K562 (cell line): ENCODE measurements around the gene CABP4. TPM values are rescaled to one million over a fixed set of nuclear protein-coding genes. Genes with fewer than 3 reads are reported as not detected.

Source experiments
- ATAC-seq: fragments of 200-7000 bp; cut with Tn5 transposase; 3 replicates; pipeline ENCODE4 v1.9.1; 2020; ENCODE audit warnings: moderate library complexity
- BruUV-seq: library from RNA; stranded (reverse); fragments of 400-500 nt; replicated peaks from 2 replicates; lab custom pipeline; 2021; lab: Mats Ljungman, UMichigan
- CTCF ChIA-PET: fragments of 300-600 bp; formaldehyde crosslinking; extraction: SDS; loops from one replicate; lab custom pipeline; 2021; ENCODE audit warnings: low intra/inter-chr PET ratio; lab: Yijun Ruan, JAX
- POLR2A ChIA-PET: fragments of 300-600, 350-650 bp; sonication (Branson Sonifier 250); formaldehyde crosslinking; extraction: SDS; loops from one replicate; lab custom pipeline; 2021; ENCODE audit warnings: antibody characterized with exemption, inconsistent platforms; lab: Yijun Ruan, JAX
- DNase-seq, 4 experiments: peaks; one replicate each; pipeline versions ENCODE4 v3.0.0 to v3.0.0-alpha.2; 2011 to 2018; ENCODE audit warnings: low spot score in 3 of 4, mixed read lengths in 3 of 4; ENCODE audit errors: extremely low read depth in 1 of 4
- FAIRE-seq: peaks from 2 replicates; lab custom pipeline; 2011; peaks lifted over from hg19 to GRCh38; lab: Jason Lieb, UNC
- H2AFZ ChIP-seq: 2 replicates; pipeline ENCODE4 v1.6.0; 2011; ENCODE audit warnings: low read depth, low read length, control low read depth, inconsistent platforms
- H3K27ac ChIP-seq: fragments of 200-600 bp; 3 replicates; pipeline ENCODE4 v1.8.0; 2011; ENCODE audit warnings: low read depth, mild to moderate bottlenecking, control low read depth, inconsistent platforms, low read length, moderate library complexity, mixed read lengths; ENCODE audit errors: extremely low read depth
- H3K27me3 ChIP-seq, 2 experiments: fragments of 300-600 bp in 1 of 2; 2 replicates in 1 of 2; 3 replicates in 1 of 2; pipeline versions ENCODE4 v1.6.0 to v1.8.0; 2011; ENCODE audit warnings: inconsistent platforms in 2 of 2, low read length in 2 of 2, mild to moderate bottlenecking in 1 of 2, mixed read lengths in 1 of 2, moderate library complexity in 1 of 2; ENCODE audit not compliant: control insufficient read depth in 2 of 2, insufficient read depth in 2 of 2
- H3K36me3 ChIP-seq: fragments of 300-600 bp; 3 replicates; pipeline ENCODE4 v1.8.0; 2011; ENCODE audit warnings: mild to moderate bottlenecking, low read length, inconsistent platforms; ENCODE audit not compliant: control insufficient read depth, insufficient read depth
- H3K4me1 ChIP-seq, 2 experiments: fragments of 200-600 bp in 1 of 2; replicated peaks in 1 of 2; 2 replicates in 1 of 2; 3 replicates in 1 of 2; pipeline versions ENCODE4 v1.5.1 to v1.8.0; 2011; ENCODE audit warnings: inconsistent platforms in 2 of 2, low read length in 2 of 2, mild to moderate bottlenecking in 1 of 2, mixed read lengths in 1 of 2, moderate library complexity in 1 of 2; ENCODE audit not compliant: control insufficient read depth in 2 of 2, insufficient read depth in 2 of 2
- H3K4me2 ChIP-seq: 2 replicates; pipeline ENCODE4 v1.6.1; 2011; ENCODE audit warnings: low read length, control low read depth, inconsistent platforms, mixed read lengths; ENCODE audit not compliant: insufficient read depth
- H3K4me3 ChIP-seq: fragments of 200-600 bp; sonication (generic), shearing (Covaris generic); 2 replicates; pipeline ENCODE4 v1.5.1; 2016; ENCODE audit warnings: control low read depth, inconsistent platforms
- H3K79me2 ChIP-seq: fragments of 200-600 bp; 3 replicates; pipeline ENCODE4 v1.8.0; 2011; ENCODE audit warnings: low read length, inconsistent platforms; ENCODE audit not compliant: control insufficient read depth, insufficient read depth
- H3K9ac ChIP-seq, 2 experiments: 2 replicates each; pipeline versions ENCODE4 v1.6.0 to v1.6.1; 2011; ENCODE audit warnings: low read depth in 2 of 2, low read length in 2 of 2, control low read depth in 1 of 2, inconsistent platforms in 1 of 2, mild to moderate bottlenecking in 1 of 2, mixed read lengths in 1 of 2; ENCODE audit not compliant: insufficient read depth in 1 of 2
- H3K9me1 ChIP-seq: one replicate; pipeline ENCODE4 v1.6.0; 2011; ENCODE audit warnings: inconsistent platforms, mild to moderate bottlenecking, low read length, moderate library complexity; ENCODE audit not compliant: control insufficient read depth, insufficient read depth
- H3K9me3 ChIP-seq: replicated peaks from 2 replicates; pipeline ENCODE4 v1.5.1; 2011; ENCODE audit warnings: low read depth, low read length, inconsistent platforms; ENCODE audit not compliant: control insufficient read depth, insufficient read depth
- H4K20me1 ChIP-seq: replicated peaks from 2 replicates; pipeline ENCODE4 v1.6.1; 2011; ENCODE audit warnings: low read length, inconsistent platforms, mixed read lengths; ENCODE audit not compliant: control insufficient read depth, insufficient read depth
- CHAMP1 ChIP-seq: fragments of 450-650 bp; IDR thresholded peaks from 2 replicates; pipeline ENCODE4 v1.6.1; 2016; ENCODE audit warnings: mild to moderate bottlenecking
- ELK1 ChIP-seq: sonication (generic); formaldehyde crosslinking; IDR thresholded peaks from 2 replicates; pipeline ENCODE4 v1.8.1; 2022; ENCODE audit warnings: missing genetic modification reagents
- HMGXB4 ChIP-seq: sonication (generic); formaldehyde crosslinking; IDR thresholded peaks from 2 replicates; pipeline ENCODE4 v1.8.1; 2023; ENCODE audit warnings: mild to moderate bottlenecking, missing genetic modification reagents
- IRF2 ChIP-seq: sonication (generic); formaldehyde crosslinking; IDR thresholded peaks from 2 replicates; pipeline ENCODE4 v1.8.1; 2022; ENCODE audit warnings: mild to moderate bottlenecking, missing genetic modification reagents
- KHSRP ChIP-seq: fragments of 450-650 bp; IDR thresholded peaks from 2 replicates; pipeline ENCODE4 v1.6.1; 2017
- ZFX ChIP-seq: sonication (generic); formaldehyde crosslinking; IDR thresholded peaks from 2 replicates; pipeline ENCODE4 v1.8.0; 2022; ENCODE audit warnings: mild to moderate bottlenecking, missing genetic modification reagents, moderate library complexity
- ZNF3 ChIP-seq: fragments of 250-450 bp; sonication (Bioruptor Pico); IDR thresholded peaks from 2 replicates; pipeline ENCODE4 v1.5.0; 2021; ENCODE audit warnings: mild to moderate bottlenecking, moderate library complexity
- ZNF395 ChIP-seq: fragments of 200-800 bp; sonication (Bioruptor generic); IDR thresholded peaks from 2 replicates; pipeline ENCODE4 v1.6.1; 2017; ENCODE audit warnings: missing genetic modification characterization, missing compliant biosample characterization
- WGBS: fragments of 100-300 bp; shearing (Covaris generic); methylation state at CpG from one replicate; pipeline ENCODE4 v1.1.6; 2016; ENCODE audit warnings: low coverage, mixed read lengths; ENCODE audit not compliant: insufficient coverage; ENCODE audit errors: missing lambda C conversion rate; 5-methylcytosine and 5-hydroxymethylcytosine counted together
- in situ Hi-C: fragments of 300-500 bp; cut with MboI; formaldehyde crosslinking; loops from 4 replicates; pipeline ENCODE4 v1.15.0; 2018; ENCODE audit warnings: inconsistent platforms, mixed read lengths
- intact Hi-C: fragments of 100-400 bp; cut with micrococcal nuclease; formaldehyde crosslinking; loops from 2 replicates; pipeline ENCODE4 v1.14.2; 2022
- polyA plus RNA-seq, 8 experiments: library from polyadenylated mRNA; depleted of rRNA in 4 of 8; stranded (reverse) in 5 of 8; unstranded in 3 of 8; fragments of >200 nt; fragmentation: Nextera tagmentation in 2 of 8; fragmentation: Illumina TruSeq in 1 of 8; extraction: Ambion mirVana in 2 of 8; extraction: Trizol in 1 of 8; gene quantifications; 2 replicates each; pipeline versions ENCODE4 v1.2.1 to v1.2.3, GENCODE V29; 2011 to 2014; ENCODE audit warnings: inconsistent platforms in 1 of 8, missing spikeins in 1 of 8
- total RNA-seq, 7 experiments: library from RNA; depleted of rRNA in 6 of 7; stranded (reverse); fragments of >200 nt in 6 of 7; fragmentation: Illumina TruSeq in 2 of 7; extraction: Trizol in 2 of 7; gene quantifications; 2 replicates each; pipeline versions ENCODE4 v1.2.1 to v1.2.3, GENCODE V29; 2011 to 2021; ENCODE audit warnings: low replicate concordance in 1 of 7

CABP4 gene
- total and polyA plus RNA-seq, 9 of the 15 experiments (the other 6 are each of a cell fraction or from before 2014, with no cell fraction given) = 0.11 TPM; not detected in 8

GRCh38 chr11:67442504-67443404, 12.4 kb upstream of the CABP4 start:
- peak overlapping the region; percentile 75 to 93 for H3K9ac ChIP-seq
- FAIRE-seq (no peak), DNase-seq (peak in 3 of 4 experiments; percentile 35 to 55 (median 49)), ATAC-seq (peak; percentile 39)
- ChIA-PET POLR2A (interaction anchor here (0.8 kb wide), 2 partner anchors 9 to 41 kb away, joined by 3 to 5 read pairs; partner anchors contain the start of gene PPP1CA), CTCF (no interaction called here)
- peak overlapping the region; percentile 72 for H3K4me2 ChIP-seq
- H3K27ac ChIP-seq = peak overlapping the region; percentile 80
- intact Hi-C loops (no loop called here), in situ Hi-C loops (no loop called here)
- no peaks in the 10 kb centered on the region for H3K9me3 ChIP-seq
- 0 out of 2 replicates have a peak overlapping the region, but pooled peaks have one; percentile 39 for H2AFZ ChIP-seq
- H3K4me3 ChIP-seq = peak overlapping the region; percentile 51
- peaks cover 7 to 67% of the 10 kb centered on the region in 2 experiments; a peak in 4 of 5 replicates for H3K4me1 ChIP-seq
- WGBS = 26% methylated on average over 12 of the region's 45 CpGs
- H3K36me3 ChIP-seq = peaks cover 44% of the 10 kb centered on the region; the same call in 2 of the 3 replicates
- no peaks in the 10 kb centered on the region for H3K27me3 ChIP-seq
- no peaks in the 10 kb centered on the region for H4K20me1 ChIP-seq
- no peaks in the 10 kb centered on the region for H3K9me1 ChIP-seq
- BruUV-seq = no TSS peak
- peaks cover 13% of the 10 kb centered on the region for H3K79me2 ChIP-seq
- TF ChIP-seq HMGXB4 (CRISPR knock-in tag) (no peak), ELK1 (no peak), ZNF3 (CRISPR knock-in tag) (no peak), ZNF395 (CRISPR knock-in tag) (peak; percentile 51; the same call in 1 of the 2 replicates), KHSRP (no peak), CHAMP1 (no peak), IRF2 (CRISPR knock-in tag) (no peak), ZFX (CRISPR knock-in tag) (peak; percentile 34; the same call in 1 of the 2 replicates)
